ENCODE measurements around the gene PGRMC2. TPM values are rescaled to one million over a fixed set of nuclear protein-coding genes. Genes with fewer than 3 reads are reported as not detected.
"Not testable (repeated sequence)": the region's sequence is repeated elsewhere in the genome, so short reads cannot be mapped to it uniquely, and the experiment has no call there.

The PGRMC2 gene
- total RNA-seq, 1 experiment from 2014 or later, result 73.1 TPM

GRCh38 chr4:128247906-128248305 is 39.7 kb downstream of the PGRMC2 start:
- no peaks in the 10 kb centered on the region for H3K4me1 Mint-ChIP-seq (ENCODE audit: low read depth, unreplicated experiment)
- Histone ChIP-seq H3K36me3 (ENCODE audit: control insufficient read depth, insufficient read depth, low read length) (no peaks in the 10 kb centered on the region), H3K4me3 (ENCODE audit: low read depth, low read length) (no peak overlapping the region), H3K9me3 (peaks cover 27% of the 10 kb centered on the region), H3K27me3 (replicated peaks; ENCODE audit: control insufficient read depth, insufficient read depth, low read length) (no peaks in the 10 kb centered on the region), H3K4me1 (no peaks in the 10 kb centered on the region)
- TF ChIP-seq, protein P1, sequence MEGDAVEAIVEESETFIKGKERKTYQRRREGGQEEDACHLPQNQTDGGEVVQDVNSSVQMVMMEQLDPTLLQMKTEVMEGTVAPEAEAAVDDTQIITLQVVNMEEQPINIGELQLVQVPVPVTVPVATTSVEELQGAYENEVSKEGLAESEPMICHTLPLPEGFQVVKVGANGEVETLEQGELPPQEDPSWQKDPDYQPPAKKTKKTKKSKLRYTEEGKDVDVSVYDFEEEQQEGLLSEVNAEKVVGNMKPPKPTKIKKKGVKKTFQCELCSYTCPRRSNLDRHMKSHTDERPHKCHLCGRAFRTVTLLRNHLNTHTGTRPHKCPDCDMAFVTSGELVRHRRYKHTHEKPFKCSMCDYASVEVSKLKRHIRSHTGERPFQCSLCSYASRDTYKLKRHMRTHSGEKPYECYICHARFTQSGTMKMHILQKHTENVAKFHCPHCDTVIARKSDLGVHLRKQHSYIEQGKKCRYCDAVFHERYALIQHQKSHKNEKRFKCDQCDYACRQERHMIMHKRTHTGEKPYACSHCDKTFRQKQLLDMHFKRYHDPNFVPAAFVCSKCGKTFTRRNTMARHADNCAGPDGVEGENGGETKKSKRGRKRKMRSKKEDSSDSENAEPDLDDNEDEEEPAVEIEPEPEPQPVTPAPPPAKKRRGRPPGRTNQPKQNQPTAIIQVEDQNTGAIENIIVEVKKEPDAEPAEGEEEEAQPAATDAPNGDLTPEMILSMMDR (IDR thresholded peaks at IDR 0.05; ENCODE audit: insufficient read depth in 1 of 2, low read depth in 1 of 2, low read length in 1 of 2, severe bottlenecking in 1 of 2, unreplicated experiment in 1 of 2), result no peak
- no peaks in the 10 kb centered on the region for H3K27me3 Mint-ChIP-seq (ENCODE audit: insufficient read depth, unreplicated experiment)
- intact Hi-C loops (cut with micrococcal nuclease; ENCODE audit: unreplicated experiment), result no loop called here
- DNase-seq, result no peak
- peaks cover 32% of the 10 kb centered on the region for H3K9me3 Mint-ChIP-seq (ENCODE audit: unreplicated experiment)
- POLR2A ChIA-PET, result no interaction called here
- no peak overlapping the region for H3K4me3 Mint-ChIP-seq (ENCODE audit: unreplicated experiment)
- no peak overlapping the region for H3K27ac Mint-ChIP-seq (ENCODE audit: unreplicated experiment)
- CTCF ChIA-PET, result no interaction called here
- H3K36me3 Mint-ChIP-seq (ENCODE audit: insufficient read depth, unreplicated experiment), result no peaks in the 10 kb centered on the region
- BruUV-seq (replicated peaks), result no TSS peak

DNA sequence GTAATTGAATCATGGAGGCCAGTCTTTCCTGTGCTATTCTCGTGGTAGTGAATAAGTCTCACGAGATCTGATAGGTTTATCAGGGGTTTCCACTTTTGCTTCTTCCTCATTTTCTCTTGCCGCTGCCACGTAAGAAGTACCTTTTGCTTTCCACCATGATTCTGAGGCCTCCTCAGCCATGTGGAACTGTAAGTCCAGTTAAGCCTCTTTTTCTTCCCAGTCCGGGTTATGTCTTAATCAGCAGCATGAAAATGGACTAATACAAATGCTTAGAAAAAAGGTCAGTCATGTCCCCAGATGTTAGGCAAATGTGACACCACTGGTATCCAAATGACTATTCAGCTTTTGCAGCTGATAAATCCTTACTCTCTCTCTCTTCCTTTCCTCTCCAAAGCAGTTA is 42.2 kb downstream of the PGRMC2 start:
- H3K27ac Mint-ChIP-seq (ENCODE audit: unreplicated experiment); H3K27me3 Mint-ChIP-seq (ENCODE audit: insufficient read depth, unreplicated experiment); BruUV-seq (replicated peaks); H3K36me3 ChIP-seq (ENCODE audit: control insufficient read depth, insufficient read depth, low read length); H3K4me1 ChIP-seq; CTCF ChIA-PET; POLR2A ChIA-PET; intact Hi-C loops (cut with micrococcal nuclease; ENCODE audit: unreplicated experiment); H3K27me3 ChIP-seq (replicated peaks; ENCODE audit: control insufficient read depth, insufficient read depth, low read length); DNase-seq; H3K4me3 Mint-ChIP-seq (ENCODE audit: unreplicated experiment); H3K36me3 Mint-ChIP-seq (ENCODE audit: insufficient read depth, unreplicated experiment); H3K4me3 ChIP-seq (ENCODE audit: low read depth, low read length); H3K4me1 Mint-ChIP-seq (ENCODE audit: low read depth, unreplicated experiment): not testable (repeated sequence)
- peaks cover 18% of the 10 kb centered on the region for H3K9me3 ChIP-seq
- peaks cover 49% of the 10 kb centered on the region for H3K9me3 Mint-ChIP-seq (ENCODE audit: unreplicated experiment)

DNA sequence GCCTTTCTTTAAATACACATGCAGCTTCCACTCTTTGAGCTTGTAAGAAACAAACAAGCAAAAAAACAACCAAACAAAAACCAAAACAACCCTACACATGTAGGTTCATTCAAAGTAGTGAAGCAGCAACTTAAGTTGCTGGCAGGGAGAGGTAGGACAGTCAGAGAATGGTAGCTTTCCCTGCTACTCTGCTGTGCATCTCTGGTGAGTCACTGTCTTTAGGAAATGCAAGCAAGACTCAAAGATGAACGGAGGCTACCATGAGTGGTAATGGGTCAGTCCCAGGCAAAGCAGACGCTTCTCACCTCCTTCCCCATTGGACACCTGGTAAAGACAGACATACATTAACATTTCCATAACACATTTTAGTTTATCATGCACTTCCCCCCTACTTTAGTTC is 43.2 kb downstream of the PGRMC2 start:
- POLR2A ChIA-PET, result no interaction called here
- no peaks in the 10 kb centered on the region for H3K36me3 Mint-ChIP-seq (ENCODE audit: insufficient read depth, unreplicated experiment)
- H3K9me3 ChIP-seq, result peaks cover 10% of the 10 kb centered on the region
- no peak overlapping the region for H3K4me3 Mint-ChIP-seq (ENCODE audit: unreplicated experiment)
- intact Hi-C loops (cut with micrococcal nuclease; ENCODE audit: unreplicated experiment), result no loop called here
- H3K27me3 Mint-ChIP-seq (ENCODE audit: insufficient read depth, unreplicated experiment), result no peaks in the 10 kb centered on the region
- H3K4me1 Mint-ChIP-seq (ENCODE audit: low read depth, unreplicated experiment), result no peaks in the 10 kb centered on the region
- H3K4me1 ChIP-seq, result no peaks in the 10 kb centered on the region; the same call in 1 of the 2 replicates
- DNase-seq, result no peak
- H3K36me3 ChIP-seq (ENCODE audit: control insufficient read depth, insufficient read depth, low read length), result no peaks in the 10 kb centered on the region
- no peak overlapping the region for H3K27ac Mint-ChIP-seq (ENCODE audit: unreplicated experiment)
- CTCF ChIA-PET, result no interaction called here
- TF ChIP-seq, protein P1 (IDR thresholded peaks at IDR 0.05; ENCODE audit: insufficient read depth in 1 of 2, low read depth in 1 of 2, low read length in 1 of 2, severe bottlenecking in 1 of 2, unreplicated experiment in 1 of 2), result no peak
- no peaks in the 10 kb centered on the region for H3K27me3 ChIP-seq (replicated peaks; ENCODE audit: control insufficient read depth, insufficient read depth, low read length)
- peaks cover 52% of the 10 kb centered on the region for H3K9me3 Mint-ChIP-seq (ENCODE audit: unreplicated experiment)
- no TSS peak for BruUV-seq (replicated peaks)
- H3K4me3 ChIP-seq (ENCODE audit: low read depth, low read length), result no peak overlapping the region

DNA sequence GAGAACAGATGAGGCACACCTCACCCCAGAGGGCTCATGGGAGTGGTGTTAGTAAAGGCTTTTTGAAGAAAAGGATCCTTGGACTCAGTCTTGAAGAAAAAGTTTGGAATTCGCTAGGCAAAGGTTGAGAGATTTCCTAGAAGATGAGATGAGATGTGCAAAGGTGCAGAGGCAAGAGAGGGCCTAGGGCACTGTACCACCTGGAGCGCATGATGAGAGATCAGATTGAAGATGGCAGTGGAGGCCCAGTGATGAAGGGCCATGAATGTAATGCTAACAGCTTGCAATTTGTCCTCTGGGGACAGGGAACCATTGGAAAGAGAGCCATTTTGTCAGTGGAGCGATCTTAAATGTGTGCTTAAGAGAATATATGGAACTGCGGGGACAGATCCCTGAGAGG is 45.0 kb downstream of the PGRMC2 start:
- H3K4me1 Mint-ChIP-seq (ENCODE audit: low read depth, unreplicated experiment), result no peaks in the 10 kb centered on the region
- CTCF ChIA-PET, result no interaction called here
- H3K4me1 ChIP-seq, result no peaks in the 10 kb centered on the region; the same call in 1 of the 2 replicates
- H3K27me3 Mint-ChIP-seq (ENCODE audit: insufficient read depth, unreplicated experiment), result no peaks in the 10 kb centered on the region
- H3K27me3 ChIP-seq (replicated peaks; ENCODE audit: control insufficient read depth, insufficient read depth, low read length), result no peaks in the 10 kb centered on the region
- no peak overlapping the region for H3K4me3 Mint-ChIP-seq (ENCODE audit: unreplicated experiment)
- H3K9me3 Mint-ChIP-seq (ENCODE audit: unreplicated experiment), result peaks cover 52% of the 10 kb centered on the region
- H3K9me3 ChIP-seq, result no peaks in the 10 kb centered on the region
- intact Hi-C loops (cut with micrococcal nuclease; ENCODE audit: unreplicated experiment), result no loop called here
- TF ChIP-seq, protein P1 (IDR thresholded peaks at IDR 0.05; ENCODE audit: insufficient read depth in 1 of 2, low read depth in 1 of 2, low read length in 1 of 2, severe bottlenecking in 1 of 2, unreplicated experiment in 1 of 2), result no peak
- no peaks in the 10 kb centered on the region for H3K36me3 Mint-ChIP-seq (ENCODE audit: insufficient read depth, unreplicated experiment)
- POLR2A ChIA-PET, result no interaction called here
- H3K36me3 ChIP-seq (ENCODE audit: control insufficient read depth, insufficient read depth, low read length), result no peaks in the 10 kb centered on the region
- BruUV-seq (replicated peaks), result no TSS peak
- H3K27ac Mint-ChIP-seq (ENCODE audit: unreplicated experiment), result no peak overlapping the region
- no peak overlapping the region for H3K4me3 ChIP-seq (ENCODE audit: low read depth, low read length)
- no peak for DNase-seq

All from Caco-2 (cell line).